Measurements from ENCODE around the gene TROAP.
"Not testable (repeated sequence)": the region's sequence is repeated elsewhere in the genome, so short reads cannot be mapped to it uniquely, and the experiment has no call there.

TROAP gene

GRCh38 chr12:49330631-49331379, 7.8 kb downstream of the TROAP start:
- no peak for DNase-seq

DNA sequence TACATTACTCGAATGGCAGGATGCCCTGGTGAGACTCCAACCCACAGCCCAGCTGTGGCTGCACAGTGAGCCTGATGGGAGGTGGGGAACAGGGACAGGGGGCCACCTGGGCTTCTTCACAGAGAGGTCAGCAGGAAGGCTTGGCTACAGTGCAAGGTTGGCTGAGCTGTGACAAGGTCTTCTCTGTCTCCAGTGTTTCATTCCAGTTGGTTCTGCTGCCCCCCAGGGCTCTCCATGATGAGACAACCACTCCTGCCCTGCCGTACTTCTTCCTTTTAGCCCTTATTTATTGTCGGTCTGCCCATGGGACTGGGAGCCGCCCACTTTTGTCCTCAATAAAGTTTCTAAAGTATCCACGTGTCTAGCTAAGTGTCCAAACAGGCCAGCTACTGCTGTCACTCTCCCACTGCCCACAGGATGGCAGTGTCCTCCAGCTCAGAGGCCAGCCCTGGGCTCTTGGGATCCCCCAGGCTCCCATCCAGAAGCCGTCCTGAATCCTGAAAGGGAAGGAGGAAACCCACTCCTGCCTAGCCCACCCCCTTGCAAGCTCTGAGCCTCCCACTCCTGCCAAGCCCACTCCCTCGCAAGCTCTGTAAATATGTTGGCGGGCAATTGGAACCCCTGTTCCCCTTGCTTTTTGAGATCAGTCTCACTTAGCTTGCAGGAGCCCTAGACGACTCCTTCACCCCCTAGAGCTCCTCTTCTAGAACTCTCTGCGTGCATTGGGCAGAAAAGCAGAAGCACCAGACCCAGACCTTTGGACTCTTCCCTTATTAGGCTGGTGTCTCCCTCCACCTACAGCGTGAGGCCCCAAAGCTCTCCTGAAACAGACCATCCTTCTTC, 8.5 kb downstream of the TROAP start:
- no peak for DNase-seq

DNA sequence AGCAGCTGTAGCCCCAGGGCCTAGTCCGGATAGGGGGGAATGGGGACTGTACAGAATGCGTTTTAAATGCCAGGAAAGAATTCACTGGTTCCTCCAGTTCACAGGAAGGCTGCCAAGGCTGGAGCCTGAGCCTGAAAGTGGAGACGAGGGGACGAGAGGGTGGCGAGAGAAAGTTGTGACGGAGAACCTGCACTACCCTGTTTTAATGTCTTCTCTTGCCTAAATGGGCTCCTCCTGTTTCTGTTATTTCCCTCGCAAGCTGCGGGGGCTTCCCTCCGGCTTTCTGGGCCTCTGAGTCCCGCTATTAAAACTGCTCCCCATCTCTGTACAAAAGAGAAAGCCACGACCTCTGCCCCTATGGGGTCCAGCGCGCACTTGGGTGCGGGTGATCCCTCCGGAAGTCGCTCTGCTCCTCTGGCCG, 9.4 kb downstream of the TROAP start:
- DNase-seq: no peak

GRCh38 chr12:49332891-49333371, 9.9 kb downstream of the TROAP start:
- no peak for DNase-seq

GRCh38 chr12:49333778-49334177, 10.7 kb downstream of the TROAP start:
- DNase-seq: not testable (repeated sequence)

DNA sequence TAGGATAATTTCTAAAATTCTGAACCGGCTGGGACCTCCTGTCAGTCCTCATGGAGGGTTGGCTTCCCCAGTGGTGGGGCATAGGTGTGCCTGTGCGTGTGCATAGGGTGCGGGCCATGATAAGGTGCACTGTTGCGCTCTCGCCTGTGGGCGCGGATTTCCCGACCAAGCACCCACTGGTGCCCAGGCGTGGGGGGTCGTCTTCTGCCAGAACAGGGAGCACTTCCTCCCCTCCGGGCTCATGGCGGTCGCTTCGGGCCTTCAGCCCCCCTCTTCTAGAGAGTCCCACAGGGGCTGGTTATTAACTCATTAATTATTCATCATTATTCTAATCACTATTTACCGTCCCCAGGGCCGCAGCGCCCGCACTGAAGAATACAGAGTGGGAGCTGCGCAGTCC, 11.2 kb downstream of the TROAP start:
- DNase-seq: no peak

- no peak for DNase-seq
Observed at GRCh38 chr12:49334681-49335080, 11.6 kb downstream of the TROAP start.

DNA sequence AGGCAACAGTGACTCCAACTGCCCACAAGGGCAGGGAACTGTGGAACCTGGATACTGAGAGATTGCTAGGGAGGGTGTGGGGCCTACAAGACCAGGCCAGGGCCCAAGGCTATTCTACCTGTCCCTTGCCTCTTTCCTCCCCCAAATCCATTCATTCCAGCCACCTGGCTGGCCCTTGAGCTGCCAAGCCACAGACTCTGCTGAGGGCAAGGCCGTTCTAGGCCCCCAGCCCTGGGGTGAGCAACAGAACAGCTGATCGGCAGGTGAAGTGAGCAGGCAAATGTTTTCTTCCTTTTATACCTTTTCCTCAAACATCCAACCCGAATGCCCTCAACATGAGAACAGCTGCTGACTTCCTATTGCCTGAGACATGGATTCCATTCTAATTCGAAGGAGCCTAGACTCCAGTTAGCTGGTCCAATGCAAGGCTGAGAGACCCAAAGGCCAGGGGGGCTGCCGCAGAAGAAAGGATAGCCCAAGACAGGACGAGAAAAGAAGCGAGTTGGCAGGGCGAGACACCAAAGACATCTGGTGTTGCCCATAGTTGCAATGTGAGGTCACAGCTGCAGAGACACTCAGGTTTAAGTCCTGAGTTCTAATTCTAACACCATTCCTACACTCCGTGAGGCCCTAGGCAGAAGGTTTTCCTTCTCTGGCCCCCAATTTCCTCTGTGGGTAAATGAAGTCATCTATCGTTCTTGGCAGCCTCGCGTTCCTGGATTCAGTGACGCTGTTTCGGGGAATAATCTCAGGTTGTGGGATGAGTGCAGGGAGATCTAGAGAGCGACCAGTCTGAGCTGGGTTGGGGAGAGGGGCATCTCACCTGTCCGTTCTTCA, 12.3 kb downstream of the TROAP start:
- DNase-seq: no peak

GRCh38 chr12:49335955-49336644, 13.0 kb downstream of the TROAP start:
- no peak for DNase-seq

DNA sequence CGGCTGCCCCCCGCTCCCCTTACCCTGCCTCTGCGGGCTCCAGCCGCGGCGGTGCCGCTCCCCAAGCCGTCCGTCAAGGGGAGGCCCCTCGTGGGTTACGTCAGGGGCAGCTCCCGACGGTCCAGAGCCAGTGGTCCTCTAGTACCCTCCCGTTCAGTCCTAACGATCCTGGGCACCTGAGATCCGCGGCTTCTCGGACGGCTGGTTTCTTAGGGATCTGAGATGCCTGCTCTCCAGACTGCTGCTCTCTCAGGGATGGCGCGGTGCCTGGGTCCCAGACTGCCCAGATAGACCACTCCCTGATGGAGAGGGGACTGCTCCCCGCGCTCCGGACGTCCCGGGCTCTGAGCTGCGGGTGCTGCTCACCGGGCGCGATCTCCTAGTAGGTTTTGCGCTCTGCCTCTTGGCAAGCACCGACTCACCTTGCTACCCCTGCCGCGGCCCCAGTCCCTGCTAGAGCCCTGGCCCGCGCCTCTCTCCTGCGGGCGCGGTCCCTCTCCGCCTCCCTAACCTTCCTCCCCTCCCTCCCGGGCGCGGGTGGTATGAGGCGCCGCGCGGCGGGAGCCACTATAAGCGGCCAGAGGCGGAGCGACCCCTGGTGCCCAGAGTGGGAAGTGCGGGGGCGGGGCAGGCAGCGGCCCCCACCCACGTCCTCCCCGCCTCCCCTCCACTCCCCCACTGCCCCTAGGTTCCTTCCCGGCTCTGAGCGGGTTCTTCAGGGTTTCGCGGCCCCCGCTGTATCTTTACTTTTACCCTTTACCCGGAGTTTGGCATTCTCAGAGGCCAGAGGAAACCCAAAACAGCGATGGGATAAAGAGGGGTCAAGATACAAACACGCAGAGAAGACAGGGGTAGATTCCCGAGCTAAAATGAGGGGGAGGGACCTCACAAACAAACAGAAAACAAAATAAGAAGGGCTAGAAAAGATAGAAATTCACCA, 13.9 kb downstream of the TROAP start, which contains the start of gene C1QL4:
Gene C1QL4, minus strand, starts transcription at position 544 of the 940 bp plus-strand sequence. CDS start 711 bp downstream, outside the sequence.
- DNase-seq: peak; percentile 76

- no peak for DNase-seq
Observed at GRCh38 chr12:49338830-49339463, 15.9 kb downstream of the TROAP start.

DNA sequence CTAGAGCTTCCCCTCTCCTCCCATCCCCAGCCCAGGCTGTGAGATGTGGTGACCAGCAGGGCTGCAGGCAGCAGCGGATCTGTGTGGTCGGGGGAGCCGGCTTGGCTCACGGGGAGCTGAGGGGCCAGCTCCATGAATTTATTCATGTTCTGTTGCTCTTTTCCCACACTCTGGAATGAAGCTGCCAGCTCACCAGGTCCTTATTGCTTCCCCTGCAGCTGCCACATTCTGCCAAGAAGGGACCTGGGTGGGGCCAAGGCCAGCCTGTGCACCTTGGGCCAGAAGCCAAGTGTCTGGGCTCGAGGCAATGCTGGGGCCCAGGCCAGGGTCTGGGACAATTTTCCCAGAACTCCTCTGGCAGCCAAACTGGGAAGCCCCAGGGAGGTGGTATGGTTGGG, 16.4 kb downstream of the TROAP start:
- DNase-seq: no peak

GRCh38 chr12:49340095-49340870, 17.2 kb downstream of the TROAP start:
- DNase-seq: no peak

- no peak for DNase-seq
Observed at GRCh38 chr12:49340971-49341776, 18.1 kb downstream of the TROAP start.

DNA sequence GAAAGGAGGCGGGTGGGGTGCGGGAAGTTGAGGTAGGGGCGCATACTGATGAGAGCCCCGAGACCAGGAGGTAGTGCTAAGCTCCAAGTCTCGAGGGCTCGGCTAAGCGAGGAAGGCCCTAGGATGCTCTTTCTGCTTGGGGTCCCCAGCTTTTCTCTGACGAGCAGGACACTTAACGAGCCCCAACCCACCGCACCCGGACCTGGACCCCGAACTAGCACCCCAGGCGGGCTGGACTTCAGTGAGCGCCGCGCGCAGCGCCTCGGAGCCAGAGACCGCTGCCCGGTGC, 18.7 kb downstream of the TROAP start:
- DNase-seq: no peak

GRCh38 chr12:49342066-49342913, 19.2 kb downstream of the TROAP start:
- DNase-seq: peak; percentile 79

GRCh38 chr12:49342914-49343731, 20.1 kb downstream of the TROAP start:
- no peak for DNase-seq
